ENCODE data around the gene ANKRD23. TPM values are rescaled to one million over a fixed set of nuclear protein-coding genes. Genes with fewer than 3 reads are reported as not detected.

The ANKRD23 gene
- total and polyA plus RNA-seq, 2 of the 13 experiments (the other 11 are each of a cell fraction or from before 2014, with no cell fraction given) = 1.5 to 1.6 TPM

- TF ChIP-seq, protein P1, sequence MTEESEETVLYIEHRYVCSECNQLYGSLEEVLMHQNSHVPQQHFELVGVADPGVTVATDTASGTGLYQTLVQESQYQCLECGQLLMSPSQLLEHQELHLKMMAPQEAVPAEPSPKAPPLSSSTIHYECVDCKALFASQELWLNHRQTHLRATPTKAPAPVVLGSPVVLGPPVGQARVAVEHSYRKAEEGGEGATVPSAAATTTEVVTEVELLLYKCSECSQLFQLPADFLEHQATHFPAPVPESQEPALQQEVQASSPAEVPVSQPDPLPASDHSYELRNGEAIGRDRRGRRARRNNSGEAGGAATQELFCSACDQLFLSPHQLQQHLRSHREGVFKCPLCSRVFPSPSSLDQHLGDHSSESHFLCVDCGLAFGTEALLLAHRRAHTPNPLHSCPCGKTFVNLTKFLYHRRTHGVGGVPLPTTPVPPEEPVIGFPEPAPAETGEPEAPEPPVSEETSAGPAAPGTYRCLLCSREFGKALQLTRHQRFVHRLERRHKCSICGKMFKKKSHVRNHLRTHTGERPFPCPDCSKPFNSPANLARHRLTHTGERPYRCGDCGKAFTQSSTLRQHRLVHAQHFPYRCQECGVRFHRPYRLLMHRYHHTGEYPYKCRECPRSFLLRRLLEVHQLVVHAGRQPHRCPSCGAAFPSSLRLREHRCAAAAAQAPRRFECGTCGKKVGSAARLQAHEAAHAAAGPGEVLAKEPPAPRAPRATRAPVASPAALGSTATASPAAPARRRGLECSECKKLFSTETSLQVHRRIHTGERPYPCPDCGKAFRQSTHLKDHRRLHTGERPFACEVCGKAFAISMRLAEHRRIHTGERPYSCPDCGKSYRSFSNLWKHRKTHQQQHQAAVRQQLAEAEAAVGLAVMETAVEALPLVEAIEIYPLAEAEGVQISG (CRISPR knock-in tag; IDR thresholded peaks at IDR 0.05) = no peak
- TF ChIP-seq HOXA3 (CRISPR knock-in tag; IDR thresholded peaks at IDR 0.05) (no peak), CREM (IDR thresholded peaks at IDR 0.05) (no peak), CREM (CRISPR knock-in tag; IDR thresholded peaks at IDR 0.05) (no peak), ZSCAN30 (CRISPR knock-in tag; IDR thresholded peaks at IDR 0.05) (no peak), JUND (CRISPR knock-in tag; IDR thresholded peaks at IDR 0.05) (no peak), YY1 (IDR thresholded peaks at IDR 0.05; ENCODE audit: insufficient read depth, insufficient replicate concordance, low read depth, low read length) (peak; percentile 62), ZBTB43 (CRISPR knock-in tag; conservative IDR thresholded peaks at IDR 0.05) (no peak), E2F2 (CRISPR knock-in tag; IDR thresholded peaks at IDR 0.05; ENCODE audit: borderline replicate concordance) (0 out of 2 replicates have a peak, but pooled peaks have one; percentile 35)
- TF ChIP-seq, protein P2, sequence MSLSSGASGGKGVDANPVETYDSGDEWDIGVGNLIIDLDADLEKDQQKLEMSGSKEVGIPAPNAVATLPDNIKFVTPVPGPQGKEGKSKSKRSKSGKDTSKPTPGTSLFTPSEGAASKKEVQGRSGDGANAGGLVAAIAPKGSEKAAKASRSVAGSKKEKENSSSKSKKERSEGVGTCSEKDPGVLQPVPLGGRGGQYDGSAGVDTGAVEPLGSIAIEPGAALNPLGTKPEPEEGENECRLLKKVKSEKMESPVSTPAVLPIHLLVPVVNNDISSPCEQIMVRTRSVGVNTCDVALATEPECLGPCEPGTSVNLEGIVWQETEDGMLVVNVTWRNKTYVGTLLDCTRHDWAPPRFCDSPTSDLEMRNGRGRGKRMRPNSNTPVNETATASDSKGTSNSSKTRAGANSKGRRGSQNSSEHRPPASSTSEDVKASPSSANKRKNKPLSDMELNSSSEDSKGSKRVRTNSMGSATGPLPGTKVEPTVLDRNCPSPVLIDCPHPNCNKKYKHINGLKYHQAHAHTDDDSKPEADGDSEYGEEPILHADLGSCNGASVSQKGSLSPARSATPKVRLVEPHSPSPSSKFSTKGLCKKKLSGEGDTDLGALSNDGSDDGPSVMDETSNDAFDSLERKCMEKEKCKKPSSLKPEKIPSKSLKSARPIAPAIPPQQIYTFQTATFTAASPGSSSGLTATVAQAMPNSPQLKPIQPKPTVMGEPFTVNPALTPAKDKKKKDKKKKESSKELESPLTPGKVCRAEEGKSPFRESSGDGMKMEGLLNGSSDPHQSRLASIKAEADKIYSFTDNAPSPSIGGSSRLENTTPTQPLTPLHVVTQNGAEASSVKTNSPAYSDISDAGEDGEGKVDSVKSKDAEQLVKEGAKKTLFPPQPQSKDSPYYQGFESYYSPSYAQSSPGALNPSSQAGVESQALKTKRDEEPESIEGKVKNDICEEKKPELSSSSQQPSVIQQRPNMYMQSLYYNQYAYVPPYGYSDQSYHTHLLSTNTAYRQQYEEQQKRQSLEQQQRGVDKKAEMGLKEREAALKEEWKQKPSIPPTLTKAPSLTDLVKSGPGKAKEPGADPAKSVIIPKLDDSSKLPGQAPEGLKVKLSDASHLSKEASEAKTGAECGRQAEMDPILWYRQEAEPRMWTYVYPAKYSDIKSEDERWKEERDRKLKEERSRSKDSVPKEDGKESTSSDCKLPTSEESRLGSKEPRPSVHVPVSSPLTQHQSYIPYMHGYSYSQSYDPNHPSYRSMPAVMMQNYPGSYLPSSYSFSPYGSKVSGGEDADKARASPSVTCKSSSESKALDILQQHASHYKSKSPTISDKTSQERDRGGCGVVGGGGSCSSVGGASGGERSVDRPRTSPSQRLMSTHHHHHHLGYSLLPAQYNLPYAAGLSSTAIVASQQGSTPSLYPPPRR (CRISPR knock-in tag; IDR thresholded peaks at IDR 0.05; ENCODE audit: borderline replicate concordance) = no peak
- TF ChIP-seq, protein P3, sequence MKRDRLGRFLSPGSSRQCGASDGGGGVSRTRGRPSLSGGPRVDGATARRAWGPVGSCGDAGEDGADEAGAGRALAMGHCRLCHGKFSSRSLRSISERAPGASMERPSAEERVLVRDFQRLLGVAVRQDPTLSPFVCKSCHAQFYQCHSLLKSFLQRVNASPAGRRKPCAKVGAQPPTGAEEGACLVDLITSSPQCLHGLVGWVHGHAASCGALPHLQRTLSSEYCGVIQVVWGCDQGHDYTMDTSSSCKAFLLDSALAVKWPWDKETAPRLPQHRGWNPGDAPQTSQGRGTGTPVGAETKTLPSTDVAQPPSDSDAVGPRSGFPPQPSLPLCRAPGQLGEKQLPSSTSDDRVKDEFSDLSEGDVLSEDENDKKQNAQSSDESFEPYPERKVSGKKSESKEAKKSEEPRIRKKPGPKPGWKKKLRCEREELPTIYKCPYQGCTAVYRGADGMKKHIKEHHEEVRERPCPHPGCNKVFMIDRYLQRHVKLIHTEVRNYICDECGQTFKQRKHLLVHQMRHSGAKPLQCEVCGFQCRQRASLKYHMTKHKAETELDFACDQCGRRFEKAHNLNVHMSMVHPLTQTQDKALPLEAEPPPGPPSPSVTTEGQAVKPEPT (CRISPR knock-in tag; IDR thresholded peaks at IDR 0.05; ENCODE audit: low read depth) = no peak
- TF ChIP-seq, protein P4, sequence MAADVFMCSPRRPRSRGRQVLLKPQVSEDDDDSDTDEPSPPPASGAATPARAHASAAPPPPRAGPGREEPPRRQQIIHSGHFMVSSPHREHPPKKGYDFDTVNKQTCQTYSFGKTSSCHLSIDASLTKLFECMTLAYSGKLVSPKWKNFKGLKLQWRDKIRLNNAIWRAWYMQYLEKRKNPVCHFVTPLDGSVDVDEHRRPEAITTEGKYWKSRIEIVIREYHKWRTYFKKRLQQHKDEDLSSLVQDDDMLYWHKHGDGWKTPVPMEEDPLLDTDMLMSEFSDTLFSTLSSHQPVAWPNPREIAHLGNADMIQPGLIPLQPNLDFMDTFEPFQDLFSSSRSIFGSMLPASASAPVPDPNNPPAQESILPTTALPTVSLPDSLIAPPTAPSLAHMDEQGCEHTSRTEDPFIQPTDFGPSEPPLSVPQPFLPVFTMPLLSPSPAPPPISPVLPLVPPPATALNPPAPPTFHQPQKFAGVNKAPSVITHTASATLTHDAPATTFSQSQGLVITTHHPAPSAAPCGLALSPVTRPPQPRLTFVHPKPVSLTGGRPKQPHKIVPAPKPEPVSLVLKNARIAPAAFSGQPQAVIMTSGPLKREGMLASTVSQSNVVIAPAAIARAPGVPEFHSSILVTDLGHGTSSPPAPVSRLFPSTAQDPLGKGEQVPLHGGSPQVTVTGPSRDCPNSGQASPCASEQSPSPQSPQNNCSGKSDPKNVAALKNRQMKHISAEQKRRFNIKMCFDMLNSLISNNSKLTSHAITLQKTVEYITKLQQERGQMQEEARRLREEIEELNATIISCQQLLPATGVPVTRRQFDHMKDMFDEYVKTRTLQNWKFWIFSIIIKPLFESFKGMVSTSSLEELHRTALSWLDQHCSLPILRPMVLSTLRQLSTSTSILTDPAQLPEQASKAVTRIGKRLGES (CRISPR knock-in tag; IDR thresholded peaks at IDR 0.05; ENCODE audit: borderline replicate concordance) = no peak
Measured at GRCh38 chr2:96867756-96868554, 24.1 kb upstream of the ANKRD23 start (continued).

Measured in HepG2 (cell line).